T-helper 1 cell (primary cell): ENCODE results near the gene MYO5B.
"Not testable (repeated sequence)": the region's sequence is repeated elsewhere in the genome, so short reads cannot be mapped to it uniquely, and the experiment has no call there.

Experiments
- DNase-seq, 5 donors: peaks; one replicate each; pipeline ENCODE4 v3.0.0-alpha.2; 2012 to 2020

The MYO5B gene

GRCh38 chr18:50096766-50097435 is 98.0 kb downstream of the MYO5B start:
- DNase-seq: no peak

GRCh38 chr18:50094786-50095185 is 100.2 kb downstream of the MYO5B start:
- not testable (repeated sequence) for DNase-seq

- no peak for DNase-seq
Measured at GRCh38 chr18:50094221-50094773, 100.7 kb downstream of the MYO5B start.

- DNase-seq: no peak
Measured at GRCh38 chr18:50093366-50094064, 101.4 kb downstream of the MYO5B start.

- no peak for DNase-seq
Measured at GRCh38 chr18:50092245-50092805, 102.6 kb downstream of the MYO5B start.

- DNase-seq: no peak
Measured at GRCh38 chr18:50091509-50092244, 103.3 kb downstream of the MYO5B start.

GRCh38 chr18:50090370-50091312 is 104.3 kb downstream of the MYO5B start:
- no peak for DNase-seq

- DNase-seq: no peak
Measured at GRCh38 chr18:50089702-50090101, 105.2 kb downstream of the MYO5B start.

GRCh38 chr18:50083708-50084107 is 111.2 kb downstream of the MYO5B start:
- no peak for DNase-seq

- DNase-seq: no peak
Measured at GRCh38 chr18:50080932-50081560, 113.9 kb downstream of the MYO5B start.

GRCh38 chr18:50080316-50080715 is 114.6 kb downstream of the MYO5B start:
- DNase-seq: no peak

GRCh38 chr18:50079571-50080295 is 115.2 kb downstream of the MYO5B start:
- no peak for DNase-seq

GRCh38 chr18:50076277-50076676 is 118.7 kb downstream of the MYO5B start:
- no peak for DNase-seq

- DNase-seq: no peak
Measured at GRCh38 chr18:50075772-50076171, 119.2 kb downstream of the MYO5B start.

GRCh38 chr18:50074404-50074803 is 120.5 kb downstream of the MYO5B start:
- DNase-seq: no peak

- DNase-seq: no peak
Measured at GRCh38 chr18:50073319-50073718, 121.6 kb downstream of the MYO5B start.

GRCh38 chr18:50072146-50072545 is 122.8 kb downstream of the MYO5B start:
- DNase-seq: no peak

- no peak for DNase-seq
Measured at GRCh38 chr18:50071397-50071796, 123.5 kb downstream of the MYO5B start.

GRCh38 chr18:50069422-50069821 is 125.5 kb downstream of the MYO5B start:
- DNase-seq: no peak

GRCh38 chr18:50065527-50065926 is 129.4 kb downstream of the MYO5B start:
- DNase-seq: no peak

- no peak for DNase-seq
Measured at GRCh38 chr18:50065039-50065438, 129.9 kb downstream of the MYO5B start.
